ENCODE measurements around the gene MYBPC3.

- TF ChIP-seq EZH2 (IDR thresholded peaks at IDR 0.05) (no peak), POLR2AphosphoS5 (IDR thresholded peaks at IDR 0.05; ENCODE audit: borderline replicate concordance, low read depth, low read length) (no peak), FOXP2 (optimal IDR thresholded peaks at IDR 0.05; ENCODE audit: control extremely low read depth, extremely low read length, insufficient read depth) (no peak)
Measured at GRCh38 chr11:47327025-47327424, 25.5 kb downstream of the MYBPC3 start.
